Right ventricle myocardium superior (tissue), 1 donor: ENCODE measurements around the gene GLIS2. TPM values are rescaled to one million over a fixed set of nuclear protein-coding genes. Genes with fewer than 3 reads are reported as not detected.

Experiments used
- ATAC-seq: fragments of 200-7000 bp; cut with Tn5 transposase; one replicate; pipeline ENCODE4 v1.9.1; 2020; ENCODE audit warnings: mild to moderate bottlenecking; ENCODE audit not compliant: poor library complexity
- DNase-seq: peaks from one replicate; pipeline ENCODE4 v3.0.0-alpha.2; 2020
- intact Hi-C: fragments of 100-400 bp; cut with DNase I; formaldehyde crosslinking; loops from one replicate; pipeline ENCODE4 v1.11.2; 2022
- total RNA-seq: library from RNA; stranded (reverse); fragmentation: NEBNext Ultra II Directional; extraction: Animal tissue kit (Norgen Biotek cat#: 25700); gene quantifications from one replicate; pipeline ENCODE4 v1.2.1, GENCODE V29; 2021
- donor health status: DM: no; HTN: yes; CAD: no; lungs with severe emphysema.

Gene GLIS2
- total RNA-seq, 1 donor from 2014 or later: 14.6 TPM

GRCh38 chr16:4293181-4293716 lies 22.6 kb upstream of the GLIS2 start:
- no peak for ATAC-seq
- intact Hi-C loops: no loop called here

GRCh38 chr16:4293822-4294457 lies 21.9 kb upstream of the GLIS2 start:
- DNase-seq (peak; percentile 65), ATAC-seq (peak; percentile 87)
- intact Hi-C loops: no loop called here

More at GRCh38 chr16:4293181-4293716, 22.6 kb upstream of the GLIS2 start:
- no peak for DNase-seq

- ATAC-seq (no peak), DNase-seq (no peak)
- intact Hi-C loops: no loop called here
Measured at GRCh38 chr16:4295581-4295980, 20.3 kb upstream of the GLIS2 start.

- ATAC-seq (no peak), DNase-seq (no peak)
- intact Hi-C loops: no loop called here
Measured at GRCh38 chr16:4297480-4297879, 18.4 kb upstream of the GLIS2 start.

- ATAC-seq: peak; percentile 81
- intact Hi-C loops: no loop called here
- peak; percentile 81 for DNase-seq
Measured at GRCh38 chr16:4298761-4299522, 16.9 kb upstream of the GLIS2 start.

GRCh38 chr16:4301177-4301576 lies 14.7 kb upstream of the GLIS2 start:
- ATAC-seq (no peak), DNase-seq (no peak)
- intact Hi-C loops: no loop called here

GRCh38 chr16:4301968-4302367 lies 13.9 kb upstream of the GLIS2 start:
- intact Hi-C loops: no loop called here
- ATAC-seq (no peak), DNase-seq (no peak)

- no peak for ATAC-seq
- intact Hi-C loops: no loop called here
- no peak for DNase-seq
Measured at GRCh38 chr16:4303973-4304372, 11.9 kb upstream of the GLIS2 start.

GRCh38 chr16:4306470-4307214 lies 9.2 kb upstream of the GLIS2 start:
- ATAC-seq (no peak), DNase-seq (no peak)
- intact Hi-C loops: loop anchor here (2.0 kb wide), 1 partner anchor 22 kb away; no protein-coding TSS in a partner anchor

GRCh38 chr16:4307215-4308037 lies 8.4 kb upstream of the GLIS2 start:
- intact Hi-C loops: loop anchor here (2.0 kb wide), 1 partner anchor 21 kb away; no protein-coding TSS in a partner anchor
- peak; percentile 98 for ATAC-seq
- DNase-seq: peak; percentile 98

GRCh38 chr16:4309102-4309832 lies 6.6 kb upstream of the GLIS2 start:
- ATAC-seq (no peak), DNase-seq (no peak)
- intact Hi-C loops: no loop called here

GRCh38 chr16:4309833-4310266 lies 6.0 kb upstream of the GLIS2 start:
- peak; percentile 27 for ATAC-seq
- peak; percentile 73 for DNase-seq
- intact Hi-C loops: no loop called here

GRCh38 chr16:4313563-4314531 lies 2.0 kb upstream of the GLIS2 start:
- intact Hi-C loops: no loop called here
- no peak for ATAC-seq
- no peak for DNase-seq

GRCh38 chr16:4314532-4315185 lies 1.2 kb upstream of the GLIS2 start:
- ATAC-seq (peak; percentile 0), DNase-seq (no peak)
- intact Hi-C loops: no loop called here

- DNase-seq (no peak), ATAC-seq (no peak)
- intact Hi-C loops: no loop called here
Measured at GRCh38 chr16:4316108-4316863, 419 bp downstream of the GLIS2 start.
